ENCODE data around the gene PKP4.

- TF ChIP-seq CTCF (IDR thresholded peaks at IDR 0.05) (no peak), POLR2A (IDR thresholded peaks at IDR 0.05) (no peak), EP300 (IDR thresholded peaks at IDR 0.05) (no peak)
Observed at GRCh38 chr2:158501301-158501700, 44.5 kb downstream of the PKP4 start.

Measured in ovary (tissue), 3 donors.